ENCODE results near the gene LILRA6. TPM values are rescaled to one million over a fixed set of nuclear protein-coding genes. Genes with fewer than 3 reads are reported as not detected.
"Not testable (repeated sequence)": the region's sequence is repeated elsewhere in the genome, so short reads cannot be mapped to it uniquely, and the experiment has no call there.

Gene LILRA6
- total RNA-seq, 1 experiment from 2014 or later: 0.08 TPM

- H3K4me3 ChIP-seq (ENCODE audit: low read depth in 2 of 2, low read length in 2 of 2); H3K27me3 ChIP-seq (ENCODE audit: control insufficient read depth, insufficient read depth, low read length); intact Hi-C loops (cut with micrococcal nuclease; ENCODE audit: unreplicated experiment); DNase-seq (ENCODE audit: low read depth, low spot score); in situ Hi-C loops (cut with HindIII; ENCODE audit: low pct_unique_long_range_greater_than_20kb, low sequenced_read_pairs); ATAC-seq; H3K4me1 ChIP-seq (ENCODE audit: control insufficient read depth, insufficient read depth, low read length); H3K36me3 ChIP-seq (ENCODE audit: control insufficient read depth, insufficient read depth, low read length); CTCF ChIA-PET; POLR2A ChIA-PET; H3K9me3 ChIP-seq (ENCODE audit: control insufficient read depth, insufficient read depth, low read depth, low read length); BruUV-seq (replicated peaks); H3K27ac ChIP-seq (ENCODE audit: low read length): not testable (repeated sequence)
These were observed 22.9 kb downstream of the LILRA6 start for GRCh38 chr19:54219702-54220101.

- in situ Hi-C loops (cut with HindIII; ENCODE audit: low pct_unique_long_range_greater_than_20kb, low sequenced_read_pairs): no loop called here
- TF ChIP-seq SIN3A (IDR thresholded peaks at IDR 0.05; ENCODE audit: borderline replicate concordance, insufficient read depth, low read depth, low read length): no peak
- TF ChIP-seq POLR2AphosphoS5 (IDR thresholded peaks at IDR 0.05; ENCODE audit: low read depth, low read length): no peak
- TF ChIP-seq CTCF (IDR thresholded peaks at IDR 0.05): no peak
- TF ChIP-seq TCF7L2 (IDR thresholded peaks at IDR 0.05; ENCODE audit: low read depth, low read length): no peak
- TF ChIP-seq REST (IDR thresholded peaks at IDR 0.05; ENCODE audit: insufficient read depth in 1 of 2, low read depth in 2 of 2, low read length in 1 of 2): no peak
- ChIA-PET POLR2A (no interaction called here), CTCF (no interaction called here)
- Histone ChIP-seq H3K27me3 (ENCODE audit: control insufficient read depth, insufficient read depth, low read length) (no peaks in the 10 kb centered on the region), H3K36me3 (ENCODE audit: control insufficient read depth, insufficient read depth, low read length) (no peaks in the 10 kb centered on the region), H3K4me3 (ENCODE audit: low read depth in 2 of 2, low read length in 2 of 2) (no peak overlapping the region), H3K4me1 (ENCODE audit: control insufficient read depth, insufficient read depth, low read length) (peaks cover 5% of the 10 kb centered on the region; the same call in 1 of the 2 replicates), H3K27ac (ENCODE audit: low read length) (no peak overlapping the region), H3K9me3 (ENCODE audit: control insufficient read depth, insufficient read depth, low read depth, low read length) (no peaks in the 10 kb centered on the region)
- DNase-seq (ENCODE audit: low read depth, low spot score) (no peak), ATAC-seq (no peak)
- intact Hi-C loops (cut with micrococcal nuclease; ENCODE audit: unreplicated experiment): no loop called here
- no TSS peak for BruUV-seq (replicated peaks)
These were observed 23.5 kb downstream of the LILRA6 start for GRCh38 chr19:54218960-54219661.

- H3K4me3 ChIP-seq (ENCODE audit: low read depth in 2 of 2, low read length in 2 of 2): no peak overlapping the region
- intact Hi-C loops (cut with micrococcal nuclease; ENCODE audit: unreplicated experiment) (no loop called here), in situ Hi-C loops (cut with HindIII; ENCODE audit: low pct_unique_long_range_greater_than_20kb, low sequenced_read_pairs) (no loop called here)
- H3K27ac ChIP-seq (ENCODE audit: low read length): no peak overlapping the region; the same call in 1 of the 2 replicates
- no TSS peak for BruUV-seq (replicated peaks)
- H3K27me3 ChIP-seq (ENCODE audit: control insufficient read depth, insufficient read depth, low read length): no peaks in the 10 kb centered on the region
- H3K36me3 ChIP-seq (ENCODE audit: control insufficient read depth, insufficient read depth, low read length): no peaks in the 10 kb centered on the region
- no peak for DNase-seq (ENCODE audit: low read depth, low spot score)
- peaks cover 5% of the 10 kb centered on the region; the same call in 1 of the 2 replicates for H3K4me1 ChIP-seq (ENCODE audit: control insufficient read depth, insufficient read depth, low read length)
- ChIA-PET CTCF (interaction anchor here (0.6 kb wide), 1 partner anchor 86 kb away, joined by 5 read pairs; no protein-coding TSS in a partner anchor), POLR2A (no interaction called here)
- no peak for ATAC-seq
- H3K9me3 ChIP-seq (ENCODE audit: control insufficient read depth, insufficient read depth, low read depth, low read length): no peaks in the 10 kb centered on the region
- TF ChIP-seq REST (IDR thresholded peaks at IDR 0.05; ENCODE audit: insufficient read depth in 1 of 2, low read depth in 2 of 2, low read length in 1 of 2) (no peak), TCF7L2 (IDR thresholded peaks at IDR 0.05; ENCODE audit: low read depth, low read length) (no peak), SIN3A (IDR thresholded peaks at IDR 0.05; ENCODE audit: borderline replicate concordance, insufficient read depth, low read depth, low read length) (no peak), POLR2AphosphoS5 (IDR thresholded peaks at IDR 0.05; ENCODE audit: low read depth, low read length) (no peak), CTCF (IDR thresholded peaks at IDR 0.05) (no peak)
These were observed 24.3 kb downstream of the LILRA6 start for GRCh38 chr19:54218259-54218658.
